Adrenal gland (tissue), 5 donors: ENCODE data around the gene MOV10L1.

Source experiments
- POLR2A ChIP-seq, 2 donors: fragments of 450-650 bp; IDR thresholded peaks; one replicate each; pipeline ENCODE4 v1.6.1; 2017; ENCODE audit warnings: antibody characterized with exemption in 2 of 2, mild to moderate bottlenecking in 2 of 2, moderate library complexity in 1 of 2
- TF ChIP-seq, protein P1 (sequence below), 6 experiments: fragments of 450-650 bp in 4 of 6; fragments of 200-600 bp in 2 of 6; sonication (generic) in 1 of 6; IDR thresholded peaks; 1 replicate in 5 of 6; 2 replicates in 1 of 6; pipeline versions ENCODE4 v1.5.1 to v1.8.0; 2016 to 2021; ENCODE audit warnings: antibody characterized with exemption in 6 of 6, mild to moderate bottlenecking in 2 of 6, moderate library complexity in 1 of 6
- donor health status: DM: no; HTN: no; CAD: no.

- TF ChIP-seq, protein P1, sequence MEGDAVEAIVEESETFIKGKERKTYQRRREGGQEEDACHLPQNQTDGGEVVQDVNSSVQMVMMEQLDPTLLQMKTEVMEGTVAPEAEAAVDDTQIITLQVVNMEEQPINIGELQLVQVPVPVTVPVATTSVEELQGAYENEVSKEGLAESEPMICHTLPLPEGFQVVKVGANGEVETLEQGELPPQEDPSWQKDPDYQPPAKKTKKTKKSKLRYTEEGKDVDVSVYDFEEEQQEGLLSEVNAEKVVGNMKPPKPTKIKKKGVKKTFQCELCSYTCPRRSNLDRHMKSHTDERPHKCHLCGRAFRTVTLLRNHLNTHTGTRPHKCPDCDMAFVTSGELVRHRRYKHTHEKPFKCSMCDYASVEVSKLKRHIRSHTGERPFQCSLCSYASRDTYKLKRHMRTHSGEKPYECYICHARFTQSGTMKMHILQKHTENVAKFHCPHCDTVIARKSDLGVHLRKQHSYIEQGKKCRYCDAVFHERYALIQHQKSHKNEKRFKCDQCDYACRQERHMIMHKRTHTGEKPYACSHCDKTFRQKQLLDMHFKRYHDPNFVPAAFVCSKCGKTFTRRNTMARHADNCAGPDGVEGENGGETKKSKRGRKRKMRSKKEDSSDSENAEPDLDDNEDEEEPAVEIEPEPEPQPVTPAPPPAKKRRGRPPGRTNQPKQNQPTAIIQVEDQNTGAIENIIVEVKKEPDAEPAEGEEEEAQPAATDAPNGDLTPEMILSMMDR (IDR thresholded peaks at IDR 0.05), result no peak
- TF ChIP-seq POLR2A (IDR thresholded peaks at IDR 0.05), result no peak
Measured at GRCh38 chr22:50083462-50084079, 6.2 kb upstream of the MOV10L1 start.
